H1 (cell line): ENCODE data around the gene PDXP. TPM values are rescaled to one million over a fixed set of nuclear protein-coding genes. Genes with fewer than 3 reads are reported as not detected.

Experiments
- CTCF ChIA-PET: fragments of 300-600 bp; sonication (Branson Sonifier 250); formaldehyde crosslinking; loops from one replicate; lab custom pipeline; 2021; ENCODE audit not compliant: partially characterized antibody; lab: Charles Lee
- POLR2A ChIA-PET: fragments of 300-600 bp; sonication (Branson Sonifier 250); formaldehyde crosslinking; loops from one replicate; lab custom pipeline; 2021; ENCODE audit warnings: inconsistent platforms; ENCODE audit not compliant: partially characterized antibody; lab: Charles Lee
- DNase-seq, 2 experiments: peaks; one replicate each; pipeline versions ENCODE4 v3.0.0 to v3.0.0-alpha.2; 2010 to 2022; ENCODE audit warnings: low spot score in 2 of 2, low read depth in 1 of 2, mixed read lengths in 1 of 2
- FAIRE-seq: peaks from 2 replicates; lab custom pipeline; 2011; peaks lifted over from hg19 to GRCh38; lab: Jason Lieb, UNC
- H2AFZ ChIP-seq: 2 replicates; pipeline ENCODE4 v1.8.1; 2012; ENCODE audit warnings: low read length, inconsistent platforms
- H2AK5ac ChIP-seq: 2 replicates; pipeline ENCODE4 v1.6.1; 2013; ENCODE audit warnings: low read depth, low read length
- H2BK120ac ChIP-seq: replicated peaks from 2 replicates; pipeline ENCODE3; 2013; ENCODE audit warnings: low read depth, low read length, inconsistent platforms
- H2BK12ac ChIP-seq: 2 replicates; pipeline ENCODE4 v1.6.1; 2013; ENCODE audit warnings: low read depth, low read length
- H2BK15ac ChIP-seq: 2 replicates; pipeline ENCODE4 v1.6.1; 2013; ENCODE audit warnings: low read length
- H2BK20ac ChIP-seq: 2 replicates; pipeline ENCODE4 v1.6.1; 2013; ENCODE audit warnings: low read length
- H2BK5ac ChIP-seq: 2 replicates; pipeline ENCODE4 v1.6.1; 2013; ENCODE audit warnings: low read depth, low read length
- H3K14ac ChIP-seq: 2 replicates; pipeline ENCODE4 v1.6.1; 2013; ENCODE audit warnings: inconsistent platforms; ENCODE audit not compliant: insufficient read length
- H3K18ac ChIP-seq: 2 replicates; pipeline ENCODE4 v1.6.1; 2013; ENCODE audit warnings: low read length; ENCODE audit errors: extremely low read depth
- H3K23ac ChIP-seq: 2 replicates; pipeline ENCODE4 v1.6.1; 2013; ENCODE audit warnings: inconsistent platforms; ENCODE audit not compliant: insufficient read length
- H3K23me2 ChIP-seq: 2 replicates; pipeline ENCODE4 v1.6.1; 2013; ENCODE audit warnings: low read depth, low read length
- H3K27ac ChIP-seq: 2 replicates; pipeline ENCODE4 v1.6.1; 2011; ENCODE audit warnings: low read depth, low read length, inconsistent platforms
- H3K27me3 ChIP-seq, 4 experiments: replicated peaks in 1 of 4; 1 replicate in 1 of 4; 2 replicates in 3 of 4; pipeline versions ENCODE4 v1.6.1 to v1.8.1; 2011 to 2013; ENCODE audit warnings: low read length in 3 of 4, mild to moderate bottlenecking in 3 of 4, inconsistent platforms in 2 of 4, mixed read lengths in 2 of 4, moderate library complexity in 1 of 4; ENCODE audit not compliant: control insufficient read depth in 3 of 4, insufficient read depth in 3 of 4; ENCODE audit errors: extremely low read depth in 1 of 4
- H3K36me3 ChIP-seq, 4 experiments: 2 replicates each; pipeline versions ENCODE4 v1.6.1 to v1.8.1; 2011 to 2013; ENCODE audit warnings: mild to moderate bottlenecking in 4 of 4, low read length in 3 of 4, moderate library complexity in 2 of 4, control low read depth in 1 of 4, inconsistent platforms in 1 of 4; ENCODE audit not compliant: insufficient read depth in 4 of 4, control insufficient read depth in 2 of 4
- H3K4ac ChIP-seq: replicated peaks from 2 replicates; pipeline ENCODE3; 2013; ENCODE audit warnings: low read length, low read depth, mixed read lengths, inconsistent platforms; ENCODE audit not compliant: insufficient read length
- H3K4me1 ChIP-seq, 4 experiments: replicated peaks in 1 of 4; 1 replicate in 1 of 4; 2 replicates in 3 of 4; pipeline versions ENCODE4 v1.6.1 to v1.8.1; 2011 to 2013; ENCODE audit warnings: low read length in 3 of 4, inconsistent platforms in 2 of 4, mixed read lengths in 1 of 4; ENCODE audit not compliant: insufficient read depth in 4 of 4, control insufficient read depth in 3 of 4
- H3K4me2 ChIP-seq, 2 experiments: 2 replicates each; pipeline versions ENCODE4 v1.6.1 to v1.8.1; 2011 to 2013; ENCODE audit warnings: low read depth in 2 of 2, low read length in 2 of 2, control low read depth in 1 of 2, inconsistent platforms in 1 of 2, mild to moderate bottlenecking in 1 of 2; ENCODE audit not compliant: insufficient read depth in 1 of 2
- H3K4me3 ChIP-seq, 4 experiments: fragments of 200-600, 300-600 bp in 1 of 4; sonication (generic), shearing (Covaris generic), sonication (Bioruptor Twin) in 1 of 4; 2 replicates each; pipeline versions ENCODE4 v1.5.1 to v1.8.1; 2011 to 2016; ENCODE audit warnings: low read length in 4 of 4, low read depth in 3 of 4, control low read depth in 2 of 4, inconsistent platforms in 2 of 4, mild to moderate bottlenecking in 2 of 4, mixed read lengths in 1 of 4, moderate library complexity in 1 of 4; ENCODE audit not compliant: insufficient read depth in 2 of 4; ENCODE audit errors: extremely low read depth in 1 of 4
- H3K56ac ChIP-seq: replicated peaks from 2 replicates; pipeline ENCODE3; 2013; ENCODE audit warnings: low read depth, mild to moderate bottlenecking, mixed read lengths, low read length, inconsistent platforms; ENCODE audit not compliant: insufficient read length
- H3K79me1 ChIP-seq: 2 replicates; pipeline ENCODE4 v1.6.1; 2013; ENCODE audit warnings: low read depth, low read length, control low read depth
- H3K79me2 ChIP-seq, 2 experiments: 2 replicates each; pipeline versions ENCODE4 v1.6.1 to v1.8.1; 2012 to 2013; ENCODE audit warnings: low read length in 2 of 2, mild to moderate bottlenecking in 2 of 2, inconsistent platforms in 1 of 2; ENCODE audit not compliant: insufficient read depth in 2 of 2, control insufficient read depth in 1 of 2
- H3K9ac ChIP-seq, 4 experiments: replicated peaks in 1 of 4; 1 replicate in 1 of 4; 2 replicates in 3 of 4; pipeline versions ENCODE4 v1.6.1 to v1.8.1; 2011 to 2013; ENCODE audit warnings: low read depth in 3 of 4, low read length in 3 of 4, control low read depth in 2 of 4, mild to moderate bottlenecking in 2 of 4, moderate library complexity in 2 of 4, inconsistent platforms in 1 of 4; ENCODE audit errors: extremely low read depth in 1 of 4
- H3K9me3 ChIP-seq, 2 experiments: 2 replicates each; pipeline versions ENCODE4 v1.6.1 to v1.8.1; 2012 to 2013; ENCODE audit warnings: mild to moderate bottlenecking in 2 of 2, moderate library complexity in 2 of 2, control low read depth in 1 of 2, inconsistent platforms in 1 of 2, low read depth in 1 of 2, low read length in 1 of 2, mixed read lengths in 1 of 2; ENCODE audit not compliant: insufficient read depth in 2 of 2
- H4K20me1 ChIP-seq, 2 experiments: replicated peaks in 1 of 2; 2 replicates each; pipeline versions ENCODE3 to v1.8.1; 2011 to 2013; ENCODE audit warnings: inconsistent platforms in 2 of 2, low read length in 2 of 2, mild to moderate bottlenecking in 1 of 2; ENCODE audit not compliant: insufficient read depth in 2 of 2, control insufficient read depth in 1 of 2
- H4K5ac ChIP-seq: 2 replicates; pipeline ENCODE4 v1.6.1; 2013; ENCODE audit warnings: low read length, low read depth, mixed read lengths, inconsistent platforms; ENCODE audit not compliant: insufficient read length
- H4K8ac ChIP-seq: 2 replicates; pipeline ENCODE4 v1.8.0; 2013; ENCODE audit warnings: mild to moderate bottlenecking, moderate library complexity, low read length, inconsistent platforms; ENCODE audit not compliant: insufficient read depth; ENCODE audit errors: extremely low read depth
- H4K91ac ChIP-seq: replicated peaks from 2 replicates; pipeline ENCODE3; 2013; ENCODE audit warnings: low read length, mixed read lengths, inconsistent platforms; ENCODE audit not compliant: insufficient read length
- CEBPB ChIP-seq: IDR thresholded peaks from 2 replicates; pipeline ENCODE4 v1.6.1; 2012; ENCODE audit warnings: low read depth, low read length
- GABPA ChIP-seq: IDR thresholded peaks from 2 replicates; pipeline ENCODE4 v1.6.1; 2011; ENCODE audit warnings: mild to moderate bottlenecking, low read length, moderate library complexity, borderline replicate concordance; ENCODE audit not compliant: insufficient read depth
- GTF2F1 ChIP-seq: IDR thresholded peaks from 2 replicates; pipeline ENCODE4 v1.6.1; 2012; ENCODE audit warnings: low read depth, low read length, improper control_type of control experiment, borderline replicate concordance
- JUN ChIP-seq: IDR thresholded peaks from 2 replicates; pipeline ENCODE4 v1.6.1; 2011; ENCODE audit warnings: low read depth, mild to moderate bottlenecking, improper control_type of control experiment, low read length
- POLR2AphosphoS5 ChIP-seq: IDR thresholded peaks from 2 replicates; pipeline ENCODE4 v1.6.1; 2011; ENCODE audit warnings: low read depth, low read length
- RNF2 ChIP-seq: fragments of 200-900, 300-1000 bp; sonication (generic); IDR thresholded peaks from 2 replicates; pipeline ENCODE4 v1.7.1; 2016; ENCODE audit warnings: borderline replicate concordance, low read depth, mild to moderate bottlenecking, antibody characterized with exemption, low read length; ENCODE audit not compliant: poor library complexity, severe bottlenecking; ENCODE audit errors: missing control alignments
- TCF12 ChIP-seq: IDR thresholded peaks from 2 replicates; pipeline ENCODE4 v1.6.1; 2011; ENCODE audit warnings: low read depth, mild to moderate bottlenecking, low read length
- YY1 ChIP-seq: IDR thresholded peaks from 2 replicates; pipeline ENCODE4 v1.6.1; 2011; ENCODE audit warnings: low read depth, mild to moderate bottlenecking, low read length
- WGBS, 2 experiments: shearing (Covaris generic) in 1 of 2; methylation state at CpG; one replicate each; pipeline versions ENCODE4 v1.1.6 to v1.1.7; 2013 to 2015; ENCODE audit warnings: low lambda C conversion rate in 2 of 2, mixed read lengths in 2 of 2, inconsistent platforms in 1 of 2, low coverage in 1 of 2, missing lambda C conversion rate in 1 of 2; ENCODE audit not compliant: insufficient replicate concordance in 2 of 2, insufficient coverage in 1 of 2, insufficient read length in 1 of 2; ENCODE audit errors: extremely low coverage in 1 of 2, missing lambda C conversion rate in 1 of 2; 5-methylcytosine and 5-hydroxymethylcytosine counted together
- polyA plus RNA-seq, 7 experiments: library from polyadenylated mRNA; depleted of rRNA in 3 of 7; stranded (reverse) in 5 of 7; unstranded in 2 of 7; fragments of >200 nt in 5 of 7; fragments of 200-250 nt in 2 of 7; gene quantifications; 1 replicate in 5 of 7; 2 replicates in 1 of 7; 4 replicates in 1 of 7; pipeline versions ENCODE4 v1.2.1 to v1.2.3, GENCODE V29; 2011 to 2013; ENCODE audit warnings: missing spikeins in 2 of 7, mixed read lengths in 2 of 7
- total RNA-seq: library from RNA; stranded (reverse); fragmentation: NEBNext Ultra II Directional; extraction: Animal tissue kit (Norgen Biotek cat#: 25700); gene quantifications from 2 replicates; pipeline ENCODE4 v1.2.1, GENCODE V29; 2021

Gene PDXP
- total and polyA plus RNA-seq, 2 of the 8 experiments (the other 6 are each of a cell fraction or from before 2014, with no cell fraction given) = 36.6 to 67.7 TPM

DNA sequence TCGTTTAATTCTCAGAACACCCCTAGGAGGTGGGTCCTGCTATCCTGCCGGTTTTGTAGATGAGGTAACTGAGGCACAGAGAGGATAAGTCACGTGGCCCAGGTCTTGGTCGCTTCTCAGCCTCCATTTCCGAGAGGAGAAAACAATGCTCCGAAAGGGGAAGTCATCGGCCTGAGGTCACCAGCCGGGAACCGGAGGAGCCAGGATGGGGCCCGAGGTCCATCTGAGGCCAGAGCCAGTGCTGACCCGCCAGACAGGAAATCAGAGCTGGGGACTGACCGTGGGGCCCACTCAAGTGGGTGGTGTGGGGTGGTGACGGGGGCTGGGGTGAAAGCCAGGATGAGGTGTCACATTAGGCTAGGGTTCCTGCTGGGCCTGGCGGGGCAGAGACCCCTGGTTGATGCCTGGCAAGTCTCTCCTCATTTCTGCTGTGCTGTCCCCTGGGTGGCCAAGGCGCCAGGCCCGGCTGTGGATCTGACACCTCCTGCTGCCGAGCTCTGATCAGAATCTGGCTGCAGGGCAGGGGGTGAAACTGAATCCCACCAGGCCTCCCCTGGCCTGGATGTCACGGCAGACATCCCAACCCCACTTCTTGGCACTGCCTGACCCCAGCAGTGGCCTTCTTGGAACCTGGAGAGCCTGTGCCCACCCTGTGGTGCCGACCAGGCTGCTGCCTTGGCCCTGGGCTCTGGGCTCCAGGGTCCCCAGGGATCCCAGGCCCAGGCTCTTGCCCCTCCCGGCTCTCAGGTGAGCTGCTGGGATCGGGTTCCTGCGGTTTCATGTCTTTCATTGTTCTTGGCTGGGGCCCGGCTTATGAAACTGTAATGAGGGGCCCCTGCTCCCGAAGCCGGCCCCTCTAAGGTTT, 50.3 kb downstream of the PDXP start:
- no peak overlapping the region for H2BK15ac ChIP-seq
- H3K23me2 ChIP-seq = no peaks in the 10 kb centered on the region
- H3K9ac ChIP-seq = no peak overlapping the region
- H2BK5ac ChIP-seq = peak overlapping the region; percentile 52; the same call in 1 of the 2 replicates
- H3K27ac ChIP-seq = no peak overlapping the region
- DNase-seq = no peak
- peaks cover 9 to 46% (median 21%) of the 10 kb centered on the region in 4 experiments; a peak in 7 of 8 replicates for H3K36me3 ChIP-seq
- no peak for FAIRE-seq
- H2AK5ac ChIP-seq = no peak overlapping the region
- H3K9me3 ChIP-seq = no peaks in the 10 kb centered on the region; a peak in 1 of 4 replicates
- no peak overlapping the region for H2BK20ac ChIP-seq
- ChIA-PET CTCF (interaction anchor here (0.6 to 1.3 kb wide), 4 partner anchors 10 to 67 kb away, joined by 3 to 4 read pairs (median 3); no protein-coding TSS in a partner anchor), POLR2A (interaction anchor here (0.8 to 5.3 kb wide), 5 partner anchors 10 to 41 kb away, joined by 3 to 30 read pairs (median 3); partner anchors contain the start of gene TRIOBP)
- H3K27me3 ChIP-seq = no peaks in the 10 kb centered on the region
- no peak overlapping the region for H2BK120ac ChIP-seq
- H2BK12ac ChIP-seq = no peak overlapping the region
- WGBS, 2 experiments = 99% methylated on average over 16 of the region's 25 CpGs; no CpG with 5 or more reads in 1 of the 2 experiments
- H3K4ac ChIP-seq = no peak overlapping the region
- H3K18ac ChIP-seq = no peak overlapping the region
- peaks cover 6 to 8% of the 10 kb centered on the region in 2 experiments for H4K20me1 ChIP-seq
- no peak overlapping the region for H3K56ac ChIP-seq
- H3K14ac ChIP-seq = no peak overlapping the region
- H4K91ac ChIP-seq = no peak overlapping the region
- TF ChIP-seq YY1 (no peak), RNF2 (no peak), JUN (no peak), GABPA (no peak), TCF12 (no peak), POLR2AphosphoS5 (no peak), CEBPB (no peak), GTF2F1 (no peak)
- no peak overlapping the region for H3K23ac ChIP-seq
- peaks cover 0 to 5% (median 0%) of the 10 kb centered on the region in 4 experiments; a peak in 1 of 7 replicates for H3K4me1 ChIP-seq
- H4K5ac ChIP-seq = no peak overlapping the region
- H2AFZ ChIP-seq = no peak overlapping the region
- H3K79me2 ChIP-seq = no peaks in the 10 kb centered on the region
- H3K4me2 ChIP-seq = no peak overlapping the region
- H3K79me1 ChIP-seq = no peaks in the 10 kb centered on the region
- no peak overlapping the region for H4K8ac ChIP-seq
- no peak overlapping the region for H3K4me3 ChIP-seq
